ENCODE results near the gene RAX. TPM values are rescaled to one million over a fixed set of nuclear protein-coding genes. Genes with fewer than 3 reads are reported as not detected.

Gene RAX
- total and polyA plus RNA-seq, 2 of the 4 experiments (the other 2 are of a cell fraction) = not detected

DNA sequence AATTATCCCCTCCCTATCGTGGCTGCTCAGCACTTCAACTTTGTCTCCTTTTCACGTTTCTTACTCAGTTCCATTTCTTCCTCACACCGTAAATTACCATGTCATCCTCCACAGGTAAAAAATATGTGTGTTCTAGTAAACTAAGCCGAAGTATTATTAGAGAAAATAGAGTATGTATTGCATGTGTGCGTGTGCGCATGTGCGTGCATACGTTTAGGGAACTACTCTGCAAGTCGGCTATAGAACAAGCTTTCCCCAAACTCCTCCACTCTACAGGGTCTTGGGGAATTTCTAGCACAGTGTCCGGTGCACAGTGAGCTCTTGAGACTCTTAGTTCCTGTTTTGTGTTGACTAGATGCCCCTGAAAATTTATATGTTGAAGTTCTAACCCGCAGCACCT is 9.1 kb upstream of the RAX start:
- no peak overlapping the region for H3K14ac ChIP-seq (replicated peaks; ENCODE audit: low read depth, low read length)
- no peaks in the 10 kb centered on the region for H3K79me1 ChIP-seq (ENCODE audit: low read depth in 1 of 2, low read length in 2 of 2)
- H3K4me3 ChIP-seq (ENCODE audit: insufficient read depth, low read depth, low read length) = no peak overlapping the region
- H3K18ac ChIP-seq (ENCODE audit: low read depth, low read length) = no peak overlapping the region
- H2AK5ac ChIP-seq (ENCODE audit: low read depth, low read length) = no peak overlapping the region
- no peak overlapping the region for H2BK15ac ChIP-seq (ENCODE audit: low read depth, low read length)
- H3K27ac ChIP-seq (ENCODE audit: insufficient read depth, low read length) = no peak overlapping the region
- ChIA-PET POLR2A (ENCODE audit: unreplicated experiment) (no interaction called here), CTCF (no interaction called here)
- H2AFZ ChIP-seq (replicated peaks; ENCODE audit: low read length, poor library complexity) = no peak overlapping the region
- DNase-seq (no peak), ATAC-seq (ENCODE audit: low read depth) (no peak)
- no peaks in the 10 kb centered on the region for H3K9me1 ChIP-seq (ENCODE audit: insufficient read depth, low read length)
- no peak overlapping the region for H3K4me2 ChIP-seq (ENCODE audit: low read depth, low read length)
- no peaks in the 10 kb centered on the region for H3K4me1 ChIP-seq (ENCODE audit: control insufficient read depth, insufficient read depth, low read length)
- no peak overlapping the region for H4K5ac ChIP-seq (ENCODE audit: low read depth, low read length)
- peaks cover 67% of the 10 kb centered on the region for H3K27me3 ChIP-seq (ENCODE audit: control insufficient read depth, insufficient read depth, low read length)
- no peak overlapping the region for H2BK20ac ChIP-seq (ENCODE audit: low read depth, low read length)
- H4K8ac ChIP-seq (ENCODE audit: low read depth in 2 of 2, low read length in 2 of 2) = no peak overlapping the region
- dilution Hi-C loops (cut with HindIII; ENCODE audit: low sequenced_read_pairs, unreplicated experiment) (no loop called here), in situ Hi-C loops (cut with MboI; ENCODE audit: low sequenced_read_pairs) (no loop called here), intact Hi-C loops (cut with micrococcal nuclease) (no loop called here)
- WGBS, 2 experiments (ENCODE audit: extremely low coverage in 2 of 2, insufficient read length in 1 of 2) = no CpG with 5 or more reads among the region's 11 CpGs
- no peak overlapping the region for H2AK9ac ChIP-seq (replicated peaks; ENCODE audit: low read depth, low read length, poor library complexity)
- H3K9me3 ChIP-seq (ENCODE audit: control insufficient read depth, insufficient read depth, low read length) = peaks cover 5% of the 10 kb centered on the region; the same call in 1 of the 2 replicates
- no peaks in the 10 kb centered on the region for H3K36me3 ChIP-seq (ENCODE audit: control insufficient read depth, insufficient read depth, low read length)
- H3K56ac ChIP-seq (ENCODE audit: extremely low read depth, insufficient read depth, low read length) = no peak overlapping the region
- no peak overlapping the region for H3K9ac ChIP-seq (ENCODE audit: low read depth, low read length)
- no peak overlapping the region for H4K91ac ChIP-seq (ENCODE audit: insufficient read depth, low read depth, low read length)
- H3K23ac ChIP-seq (ENCODE audit: low read depth, low read length) = no peak overlapping the region
- H4K20me1 ChIP-seq (ENCODE audit: insufficient read depth, low read length) = no peaks in the 10 kb centered on the region
- no TSS peak for BruUV-seq (replicated peaks)
- no peak overlapping the region for H3K4ac ChIP-seq (ENCODE audit: low read depth, low read length)
- TF ChIP-seq POLR2A (IDR thresholded peaks at IDR 0.05; ENCODE audit: low read depth, low read length) (no peak), RFX5 (IDR thresholded peaks at IDR 0.05; ENCODE audit: low read depth, low read length) (no peak), RCOR1 (IDR thresholded peaks at IDR 0.05; ENCODE audit: insufficient replicate concordance, low read length) (no peak), CEBPB (IDR thresholded peaks at IDR 0.05; ENCODE audit: low read depth, low read length) (no peak), USF2 (IDR thresholded peaks at IDR 0.05; ENCODE audit: low read depth, low read length) (no peak), FOS (IDR thresholded peaks at IDR 0.05; ENCODE audit: low read depth, low read length) (no peak), MAZ (IDR thresholded peaks at IDR 0.05; ENCODE audit: borderline replicate concordance, low read depth, low read length) (no peak), BHLHE40 (IDR thresholded peaks at IDR 0.05; ENCODE audit: low read depth, low read length) (no peak), MAFK (IDR thresholded peaks at IDR 0.05; ENCODE audit: low read depth, low read length) (no peak), ELK1 (IDR thresholded peaks at IDR 0.05; ENCODE audit: borderline replicate concordance, low read depth, low read length) (no peak), SMC3 (IDR thresholded peaks at IDR 0.05; ENCODE audit: low read depth, low read length) (no peak), CHD1 (IDR thresholded peaks at IDR 0.05; ENCODE audit: low read depth, low read length) (no peak), NFE2L2 (IDR thresholded peaks at IDR 0.05; ENCODE audit: low read depth, low read length) (no peak), MXI1 (IDR thresholded peaks at IDR 0.05; ENCODE audit: borderline replicate concordance, low read depth, low read length) (no peak)
- TF ChIP-seq, protein P1, sequence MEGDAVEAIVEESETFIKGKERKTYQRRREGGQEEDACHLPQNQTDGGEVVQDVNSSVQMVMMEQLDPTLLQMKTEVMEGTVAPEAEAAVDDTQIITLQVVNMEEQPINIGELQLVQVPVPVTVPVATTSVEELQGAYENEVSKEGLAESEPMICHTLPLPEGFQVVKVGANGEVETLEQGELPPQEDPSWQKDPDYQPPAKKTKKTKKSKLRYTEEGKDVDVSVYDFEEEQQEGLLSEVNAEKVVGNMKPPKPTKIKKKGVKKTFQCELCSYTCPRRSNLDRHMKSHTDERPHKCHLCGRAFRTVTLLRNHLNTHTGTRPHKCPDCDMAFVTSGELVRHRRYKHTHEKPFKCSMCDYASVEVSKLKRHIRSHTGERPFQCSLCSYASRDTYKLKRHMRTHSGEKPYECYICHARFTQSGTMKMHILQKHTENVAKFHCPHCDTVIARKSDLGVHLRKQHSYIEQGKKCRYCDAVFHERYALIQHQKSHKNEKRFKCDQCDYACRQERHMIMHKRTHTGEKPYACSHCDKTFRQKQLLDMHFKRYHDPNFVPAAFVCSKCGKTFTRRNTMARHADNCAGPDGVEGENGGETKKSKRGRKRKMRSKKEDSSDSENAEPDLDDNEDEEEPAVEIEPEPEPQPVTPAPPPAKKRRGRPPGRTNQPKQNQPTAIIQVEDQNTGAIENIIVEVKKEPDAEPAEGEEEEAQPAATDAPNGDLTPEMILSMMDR (conservative IDR thresholded peaks at IDR 0.05; ENCODE audit: low read depth, low read length) = no peak
- no peak overlapping the region for H2BK5ac ChIP-seq (ENCODE audit: low read depth, low read length, poor library complexity, severe bottlenecking)
- H2BK120ac ChIP-seq (ENCODE audit: low read depth, low read length) = no peak overlapping the region

Data from IMR-90 (cell line).